GM12872 (cell line): Measurements from ENCODE around the gene BZW1.

Experiments
- CTCF ChIP-seq: IDR thresholded peaks from 3 replicates; pipeline ENCODE4 v1.5.1; 2011; ENCODE audit warnings: low read depth, mild to moderate bottlenecking, low read length, moderate library complexity; ENCODE audit not compliant: insufficient read depth

The BZW1 gene

GRCh38 chr2:200770847-200771246 lies 40.9 kb upstream of the BZW1 start:
- TF ChIP-seq CTCF = no peak

GRCh38 chr2:200772620-200773019 lies 39.1 kb upstream of the BZW1 start:
- no peak for TF ChIP-seq CTCF

- TF ChIP-seq CTCF = no peak
Observed at GRCh38 chr2:200773083-200773482, 38.6 kb upstream of the BZW1 start.

- no peak for TF ChIP-seq CTCF
Observed at GRCh38 chr2:200774920-200775319, 36.8 kb upstream of the BZW1 start.

- TF ChIP-seq CTCF = no peak
Observed at GRCh38 chr2:200777275-200777674, 34.4 kb upstream of the BZW1 start.

- no peak for TF ChIP-seq CTCF
Observed at GRCh38 chr2:200778038-200778437, 33.7 kb upstream of the BZW1 start.

GRCh38 chr2:200779214-200779613 lies 32.5 kb upstream of the BZW1 start:
- no peak for TF ChIP-seq CTCF

GRCh38 chr2:200781616-200782015 lies 30.1 kb upstream of the BZW1 start:
- no peak for TF ChIP-seq CTCF
